ENCODE measurements around the gene ABCC8.

Gene ABCC8

DNA sequence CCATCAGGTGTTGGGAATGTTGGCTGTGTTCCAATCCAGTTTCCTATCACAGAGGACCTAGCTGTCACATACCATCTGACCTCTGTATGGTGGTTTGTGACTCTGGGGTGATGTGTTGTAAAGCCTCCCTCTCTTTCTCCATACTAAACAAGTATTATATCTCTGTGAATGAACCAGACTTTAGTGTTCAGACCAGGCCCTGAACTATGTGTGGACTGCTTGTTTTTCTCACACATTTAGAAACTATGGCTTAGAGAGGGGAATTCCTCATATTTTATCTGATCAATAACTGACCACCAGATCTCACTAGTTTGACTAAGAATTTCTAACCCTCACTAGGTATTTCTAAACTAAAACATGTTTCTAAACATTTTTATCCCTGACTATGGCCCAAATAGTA, 107.6 kb downstream of the ABCC8 start:
- H3K4me1 Mint-ChIP-seq (ENCODE audit: low read depth in 2 of 2) = peaks cover 0 to 4% of the 10 kb centered on the region in 2 donors
- H3K4me3 Mint-ChIP-seq = no peak overlapping the region
- peaks cover 19% of the 10 kb centered on the region for H3K36me3 Mint-ChIP-seq (ENCODE audit: insufficient read depth)
- no peak overlapping the region for H3K27ac Mint-ChIP-seq
- ATAC-seq (replicated peaks) (no peak), DNase-seq (no peak)
- no peaks in the 10 kb centered on the region for H3K27me3 Mint-ChIP-seq
- H3K9me3 Mint-ChIP-seq = peaks cover 12 to 28% of the 10 kb centered on the region in 2 donors

DNA sequence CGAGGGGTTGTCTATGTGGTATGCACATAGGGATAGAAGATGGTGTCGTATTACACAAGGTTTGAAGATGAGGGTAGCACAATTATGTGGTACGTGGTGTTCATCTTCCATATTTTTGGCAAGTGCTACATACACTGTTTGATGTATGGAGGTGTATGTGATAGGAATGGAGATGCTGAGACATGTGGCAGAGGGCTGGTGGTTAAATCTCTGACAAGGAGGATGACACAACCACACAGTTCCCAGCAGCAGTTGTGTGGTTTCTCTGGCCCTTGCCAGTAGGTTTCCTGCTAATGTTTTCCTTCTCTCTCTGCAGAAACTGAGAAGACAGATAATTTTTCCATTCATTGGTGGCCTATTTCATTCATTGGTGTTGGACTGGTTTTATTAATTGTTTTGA, 108.1 kb downstream of the ABCC8 start:
- Mint-ChIP-seq H3K4me1 (ENCODE audit: low read depth in 2 of 2) (peaks cover 4 to 5% of the 10 kb centered on the region in 2 donors), H3K4me3 (no peak overlapping the region), H3K36me3 (ENCODE audit: insufficient read depth) (peaks cover 19% of the 10 kb centered on the region), H3K27me3 (no peaks in the 10 kb centered on the region), H3K27ac (no peak overlapping the region), H3K9me3 (peaks cover 12 to 28% of the 10 kb centered on the region in 2 donors)
- DNase-seq (no peak), ATAC-seq (replicated peaks) (no peak)

GRCh38 chr11:17366495-17366894, 110.2 kb downstream of the ABCC8 start:
- Mint-ChIP-seq H3K4me3 (no peak overlapping the region), H3K27me3 (no peaks in the 10 kb centered on the region), H3K4me1 (ENCODE audit: low read depth in 2 of 2) (peaks cover 4 to 7% of the 10 kb centered on the region in 2 donors), H3K36me3 (ENCODE audit: insufficient read depth) (peaks cover 22% of the 10 kb centered on the region), H3K27ac (no peak overlapping the region), H3K9me3 (peaks cover 9 to 27% of the 10 kb centered on the region in 2 donors)
- no peak for ATAC-seq (replicated peaks)
- no peak for DNase-seq

- Mint-ChIP-seq H3K9me3 (no peaks in the 10 kb centered on the region), H3K36me3 (ENCODE audit: insufficient read depth) (peaks cover 26% of the 10 kb centered on the region), H3K4me3 (peak overlapping the region; percentile 93 to 95), H3K27ac (peak overlapping the region; percentile 81 to 95), H3K27me3 (no peaks in the 10 kb centered on the region), H3K4me1 (ENCODE audit: low read depth in 2 of 2) (peaks cover 23 to 31% of the 10 kb centered on the region in 2 donors)
- DNase-seq (peak; percentile 65 to 70 (median 68)), ATAC-seq (replicated peaks) (peak; percentile 18)
Measured at GRCh38 chr11:17354601-17354991, 122.0 kb downstream of the ABCC8 start.

GRCh38 chr11:17353821-17354600, 122.6 kb downstream of the ABCC8 start:
- Mint-ChIP-seq H3K36me3 (ENCODE audit: insufficient read depth) (peaks cover 26% of the 10 kb centered on the region), H3K4me3 (peak overlapping the region; percentile 93 to 95), H3K27ac (peak overlapping the region; percentile 93 to 95), H3K9me3 (no peaks in the 10 kb centered on the region), H3K27me3 (no peaks in the 10 kb centered on the region), H3K4me1 (ENCODE audit: low read depth in 2 of 2) (peaks cover 23 to 31% of the 10 kb centered on the region in 2 donors)
- ATAC-seq (replicated peaks) = no peak
- no peak for DNase-seq

DNA sequence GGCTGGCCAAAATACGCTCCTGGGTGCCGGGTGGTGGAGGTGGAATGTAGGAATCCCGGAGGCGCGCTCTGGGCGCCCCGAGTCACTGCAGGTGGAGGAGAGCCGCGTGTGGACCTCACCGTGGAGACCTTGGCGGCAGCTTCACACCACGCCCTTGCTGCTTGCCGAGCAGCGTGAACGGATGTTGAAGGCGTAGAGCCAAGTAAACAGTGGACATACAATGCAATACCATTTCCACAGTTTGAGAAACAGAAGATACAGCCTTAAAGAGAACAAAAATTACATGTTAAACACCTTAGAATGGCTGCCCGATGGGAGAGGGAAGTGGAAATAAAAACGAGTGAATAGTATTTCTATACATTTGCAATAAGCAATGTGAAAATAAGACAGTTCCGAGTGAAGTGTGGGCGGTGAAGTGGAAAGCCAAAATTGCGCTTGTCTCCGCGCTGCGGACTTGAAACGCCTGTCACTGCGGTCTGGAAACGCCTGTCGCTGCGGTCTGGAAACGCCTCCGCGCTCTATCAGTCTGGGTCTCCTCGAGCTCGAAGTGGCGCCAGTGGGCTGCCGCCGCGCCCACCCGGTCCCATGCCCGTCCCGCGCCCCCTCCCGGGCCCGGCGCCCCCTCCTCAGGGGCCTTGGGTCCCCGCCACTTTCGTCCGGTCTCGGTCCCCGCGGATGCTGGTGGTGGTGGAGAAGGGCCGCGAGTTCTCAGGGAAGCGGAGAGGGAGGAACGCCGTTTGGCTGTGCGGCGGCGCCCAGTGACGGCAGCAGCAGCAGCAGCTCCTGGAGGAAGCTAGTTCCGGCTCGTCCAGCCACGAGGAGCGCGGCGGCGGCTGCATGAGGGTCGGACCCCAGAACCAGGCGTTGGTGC, 123.5 kb downstream of the ABCC8 start:
- Mint-ChIP-seq H3K4me3 (peak overlapping the region; percentile 93 to 95), H3K4me1 (ENCODE audit: low read depth in 2 of 2) (peaks cover 23 to 31% of the 10 kb centered on the region in 2 donors), H3K9me3 (no peaks in the 10 kb centered on the region), H3K27ac (peak overlapping the region; percentile 93 to 95), H3K27me3 (no peaks in the 10 kb centered on the region), H3K36me3 (ENCODE audit: insufficient read depth) (peaks cover 26% of the 10 kb centered on the region)
- peak; percentile 22 to 33 (median 31) for DNase-seq
- peak; percentile 40 for ATAC-seq (replicated peaks)

DNA sequence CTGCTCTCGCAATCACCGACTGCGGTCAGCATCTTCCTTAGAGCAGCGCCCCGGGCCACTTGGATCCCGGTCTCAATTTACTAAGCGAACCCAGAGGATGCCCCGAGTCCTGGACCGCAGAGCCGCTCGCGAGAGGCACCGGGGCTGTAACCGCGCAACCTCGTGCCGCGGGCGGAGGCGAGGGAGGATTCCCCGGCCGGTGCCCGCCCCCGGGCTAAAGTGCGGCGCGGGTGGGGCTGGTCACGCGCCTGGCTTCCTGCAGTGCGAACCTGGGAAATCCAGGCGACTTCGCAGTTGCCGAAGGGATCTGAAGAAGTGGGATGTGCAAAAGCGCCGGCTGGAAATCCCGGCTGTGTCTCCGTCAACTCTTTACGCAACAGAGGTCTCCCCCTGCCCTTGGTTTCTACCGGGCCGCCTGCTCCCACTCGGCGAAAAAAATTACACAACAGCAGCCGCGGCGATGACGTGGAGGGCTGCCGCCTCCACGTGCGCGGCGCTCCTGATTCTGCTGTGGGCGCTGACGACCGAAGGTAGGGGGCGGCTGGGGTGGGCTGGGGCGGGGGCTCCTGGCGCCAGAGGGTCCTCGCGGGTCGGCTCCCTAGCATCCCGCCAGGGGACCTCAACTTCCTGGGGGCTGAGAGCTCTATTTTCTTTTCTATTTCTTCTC, 125.0 kb downstream of the ABCC8 start, which contains the start of gene NCR3LG1:
Gene NCR3LG1, plus strand, starts transcription at position 291 of the 667 bp plus-strand sequence. Its CDS starts 170 bp downstream, at position 461.
- peak within 1 kb of the TSS; percentile 93 to 95 for H3K27ac Mint-ChIP-seq
- peaks cover 26% of the 10 kb centered on the region for H3K36me3 Mint-ChIP-seq (ENCODE audit: insufficient read depth)
- peak within 1 kb of the TSS; percentile 93 to 95 for H3K4me3 Mint-ChIP-seq
- H3K27me3 Mint-ChIP-seq = no peaks in the 10 kb centered on the region
- ATAC-seq (replicated peaks) = peak; percentile 74
- no peaks in the 10 kb centered on the region for H3K9me3 Mint-ChIP-seq
- H3K4me1 Mint-ChIP-seq (ENCODE audit: low read depth in 2 of 2) = peaks cover 23 to 31% of the 10 kb centered on the region in 2 donors
- peak; percentile 61 to 63 (median 62) for DNase-seq

DNA sequence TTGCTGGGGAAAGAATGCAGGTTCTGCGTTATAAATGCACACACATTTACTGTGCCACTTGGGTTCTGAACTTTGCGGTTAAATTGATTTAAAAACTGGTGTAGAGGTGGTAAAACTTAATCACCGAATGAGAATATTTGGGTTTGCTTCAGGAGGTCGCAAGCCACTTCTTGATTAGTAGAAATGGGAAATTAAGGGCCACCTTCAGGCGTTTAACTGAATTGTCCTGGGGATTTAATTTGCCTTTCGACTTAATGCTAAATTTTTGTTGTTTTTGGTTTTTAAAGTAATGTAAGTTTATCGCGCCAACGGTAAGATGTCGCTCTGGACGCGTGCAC, 125.5 kb downstream of the ABCC8 start:
- peaks cover 23 to 31% of the 10 kb centered on the region in 2 donors for H3K4me1 Mint-ChIP-seq (ENCODE audit: low read depth in 2 of 2)
- peak overlapping the region; percentile 93 to 95 for H3K4me3 Mint-ChIP-seq
- H3K9me3 Mint-ChIP-seq = no peaks in the 10 kb centered on the region
- DNase-seq (no peak), ATAC-seq (replicated peaks) (no peak)
- H3K27ac Mint-ChIP-seq = peak overlapping the region; percentile 93 to 95
- no peaks in the 10 kb centered on the region for H3K27me3 Mint-ChIP-seq
- H3K36me3 Mint-ChIP-seq (ENCODE audit: insufficient read depth) = peaks cover 26% of the 10 kb centered on the region

DNA sequence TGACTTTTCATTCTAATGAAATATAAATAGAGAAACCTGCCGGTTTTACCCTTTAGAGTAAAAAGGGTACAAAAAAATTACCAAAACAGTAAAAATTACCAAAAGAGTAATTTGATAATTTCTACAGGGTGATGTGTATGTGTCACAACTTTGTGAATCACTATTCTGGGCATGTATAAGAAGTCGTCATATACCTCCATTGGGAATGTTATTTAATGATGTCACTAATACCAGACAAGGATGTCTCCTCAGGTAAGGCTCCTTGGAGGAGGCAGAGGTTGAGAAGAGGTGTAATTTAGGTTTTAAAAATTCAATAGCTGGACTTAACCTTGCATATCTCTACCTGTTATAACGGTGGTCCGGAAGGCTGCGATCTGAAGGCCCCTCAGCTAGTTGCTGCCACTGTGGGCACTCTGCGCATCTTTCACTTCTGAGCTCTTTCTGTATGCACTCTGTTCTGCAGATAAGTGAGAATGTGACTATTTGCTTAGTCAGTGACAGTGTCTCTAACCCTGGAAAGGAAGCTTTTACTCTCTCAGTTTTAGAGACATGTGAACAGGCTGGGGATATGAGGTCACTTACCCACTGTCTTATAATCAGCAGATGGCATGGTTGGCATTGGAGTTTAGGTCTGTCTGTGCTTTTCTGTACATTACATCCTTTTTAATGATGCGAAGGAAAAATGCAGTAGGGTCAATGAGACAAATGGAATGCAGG, 126.0 kb downstream of the ABCC8 start:
- Mint-ChIP-seq H3K4me3 (peak overlapping the region; percentile 93 to 95), H3K27me3 (no peaks in the 10 kb centered on the region), H3K27ac (peak overlapping the region; percentile 93 to 95), H3K36me3 (ENCODE audit: insufficient read depth) (peaks cover 26% of the 10 kb centered on the region), H3K9me3 (no peaks in the 10 kb centered on the region), H3K4me1 (ENCODE audit: low read depth in 2 of 2) (peaks cover 23 to 31% of the 10 kb centered on the region in 2 donors)
- ATAC-seq (replicated peaks) = no peak
- no peak for DNase-seq

- peaks cover 12 to 14% of the 10 kb centered on the region in 2 donors for H3K4me1 Mint-ChIP-seq (ENCODE audit: low read depth in 2 of 2)
- H3K9me3 Mint-ChIP-seq = no peaks in the 10 kb centered on the region
- H3K4me3 Mint-ChIP-seq = no peak overlapping the region
- peaks cover 11% of the 10 kb centered on the region for H3K36me3 Mint-ChIP-seq (ENCODE audit: insufficient read depth)
- no peaks in the 10 kb centered on the region for H3K27me3 Mint-ChIP-seq
- ATAC-seq (replicated peaks) (no peak), DNase-seq (no peak)
- no peak overlapping the region for H3K27ac Mint-ChIP-seq
Measured at GRCh38 chr11:17347676-17348075, 129.0 kb downstream of the ABCC8 start.

- Mint-ChIP-seq H3K27me3 (no peaks in the 10 kb centered on the region), H3K36me3 (ENCODE audit: insufficient read depth) (no peaks in the 10 kb centered on the region), H3K4me1 (ENCODE audit: low read depth in 2 of 2) (peaks cover 0 to 4% of the 10 kb centered on the region in 2 donors), H3K27ac (no peak overlapping the region), H3K4me3 (no peak overlapping the region), H3K9me3 (no peaks in the 10 kb centered on the region)
- DNase-seq (no peak), ATAC-seq (replicated peaks) (no peak)
Measured at GRCh38 chr11:17343907-17344306, 132.7 kb downstream of the ABCC8 start.

GRCh38 chr11:17343257-17343656, 133.4 kb downstream of the ABCC8 start:
- Mint-ChIP-seq H3K9me3 (no peaks in the 10 kb centered on the region), H3K27ac (no peak overlapping the region), H3K27me3 (no peaks in the 10 kb centered on the region), H3K36me3 (ENCODE audit: insufficient read depth) (no peaks in the 10 kb centered on the region), H3K4me3 (no peak overlapping the region), H3K4me1 (ENCODE audit: low read depth in 2 of 2) (peaks cover 0 to 4% of the 10 kb centered on the region in 2 donors)
- no peak for ATAC-seq (replicated peaks)
- no peak for DNase-seq

All from effector memory CD8-positive, alpha-beta T cell (primary cell).